Lung (tissue), 12 donors: Measurements from ENCODE around the gene ROR1. TPM values are rescaled to one million over a fixed set of nuclear protein-coding genes. Genes with fewer than 3 reads are reported as not detected.
"Not testable (repeated sequence)": the region's sequence is repeated elsewhere in the genome, so short reads cannot be mapped to it uniquely, and the experiment has no call there.

Experiments
- ATAC-seq: fragments of 200-7000 bp; cut with Tn5 transposase; one replicate; pipeline ENCODE4 v1.9.1; 2020; ENCODE audit warnings: moderate number of reproducible peaks; ENCODE audit not compliant: insufficient read depth, low FRiP score
- DNase-seq, 3 donors: peaks; one replicate each; pipeline ENCODE4 v3.0.0-alpha.2; 2013 to 2017
- H3K27ac ChIP-seq, 2 donors: one replicate each; pipeline ENCODE4 v1.5.1; 2013; ENCODE audit warnings: mild to moderate bottlenecking in 2 of 2, moderate library complexity in 2 of 2, control low read depth in 1 of 2, inconsistent platforms in 1 of 2, low read depth in 1 of 2, low read length in 1 of 2
- H3K27me3 ChIP-seq, 3 donors: one replicate each; pipeline ENCODE4 v1.5.1; 2013; ENCODE audit warnings: low read length in 2 of 3; ENCODE audit not compliant: control insufficient read depth in 3 of 3, insufficient read depth in 3 of 3
- H3K36me3 ChIP-seq, 4 donors: one replicate each; pipeline ENCODE4 v1.5.1; 2013; ENCODE audit warnings: low read length in 4 of 4, mild to moderate bottlenecking in 1 of 4, moderate library complexity in 1 of 4; ENCODE audit not compliant: control insufficient read depth in 4 of 4, insufficient read depth in 4 of 4
- H3K4me1 ChIP-seq, 5 donors: one replicate each; pipeline ENCODE4 v1.5.1; 2013; ENCODE audit warnings: low read length in 5 of 5, mild to moderate bottlenecking in 2 of 5, moderate library complexity in 1 of 5; ENCODE audit not compliant: control insufficient read depth in 5 of 5, insufficient read depth in 5 of 5
- H3K4me3 ChIP-seq: one replicate; pipeline ENCODE4 v1.5.1; 2013; ENCODE audit warnings: mild to moderate bottlenecking, control low read depth, moderate library complexity
- H3K9ac ChIP-seq, 2 donors: one replicate each; pipeline ENCODE4 v1.5.1; 2013; ENCODE audit warnings: low read length in 2 of 2, control low read depth in 1 of 2; ENCODE audit not compliant: insufficient read depth in 1 of 2
- H3K9me3 ChIP-seq, 4 donors: one replicate each; pipeline ENCODE4 v1.5.1; 2013; ENCODE audit warnings: low read length in 3 of 4, mild to moderate bottlenecking in 1 of 4, moderate library complexity in 1 of 4; ENCODE audit not compliant: control insufficient read depth in 4 of 4, insufficient read depth in 3 of 4
- CTCF ChIP-seq: IDR thresholded peaks from 2 replicates; pipeline ENCODE4 v1.5.1; 2012; ENCODE audit warnings: mild to moderate bottlenecking; ENCODE audit errors: control extremely low read depth, extremely low read depth
- WGBS, 2 donors: extraction: QIAGEN DNeasy Blood & Tissue Kit; methylation state at CpG; one replicate each; pipeline ENCODE4 v1.1.7; 2013; 5-methylcytosine and 5-hydroxymethylcytosine counted together
- polyA plus RNA-seq, 2 donors: library from polyadenylated mRNA; stranded (reverse); fragments of 200-250 nt; gene quantifications; one replicate each; pipeline ENCODE4 v1.2.1, GENCODE V29; 2013
- total RNA-seq, 2 donors: library from RNA; depleted of rRNA in 1 of 2; stranded (reverse); fragments of >200 nt in 1 of 2; gene quantifications; one replicate each; pipeline ENCODE4 v1.2.1, GENCODE V29; 2014 to 2021
- donor health status: control.
- donor health status: control.
- donor health status: Bipolar disorder and iron deficiency.
- donor health status: healthy.
- donor health status: DM: yes; HTN: yes; CAD: no.

The ROR1 gene
- total and polyA plus RNA-seq, 4 donors, result 2.9 to 47.0 (median 14.0) TPM

- no peak for DNase-seq
- H3K4me1 ChIP-seq, result peaks cover 4 to 48% (median 21%) of the 10 kb centered on the region in 5 donors
- H3K9me3 ChIP-seq, result no peaks in the 10 kb centered on the region
- no peak overlapping the region for H3K27ac ChIP-seq
- peaks cover 0 to 5% (median 2%) of the 10 kb centered on the region in 4 donors for H3K36me3 ChIP-seq
- H3K27me3 ChIP-seq, result no peaks in the 10 kb centered on the region
- no peak overlapping the region for H3K4me3 ChIP-seq
- H3K9ac ChIP-seq, result no peak overlapping the region
- TF ChIP-seq CTCF, result no peak
- no peak for ATAC-seq
Observed at GRCh38 chr1:63784083-63784482, 10.3 kb downstream of the ROR1 start.

- DNase-seq (no peak), ATAC-seq (no peak)
- WGBS, 2 donors, result 80 to 95% methylated on average over 6 of the region's 6 CpGs
- H3K27me3 ChIP-seq, result no peaks in the 10 kb centered on the region
- H3K9me3 ChIP-seq, result no peaks in the 10 kb centered on the region
- H3K27ac ChIP-seq, result peak overlapping the region in 1 of 2 donors; percentile 25
- no peak overlapping the region for H3K9ac ChIP-seq
- TF ChIP-seq CTCF, result no peak
- no peak overlapping the region for H3K4me3 ChIP-seq
- H3K36me3 ChIP-seq, result peaks cover 0 to 8% (median 3%) of the 10 kb centered on the region in 4 donors
- H3K4me1 ChIP-seq, result peaks cover 6 to 42% (median 18%) of the 10 kb centered on the region in 5 donors
Observed at GRCh38 chr1:63784489-63785390, 10.9 kb downstream of the ROR1 start.

GRCh38 chr1:63787270-63787669, 13.5 kb downstream of the ROR1 start:
- peak overlapping the region in 1 of 2 donors; percentile 11 for H3K27ac ChIP-seq

GRCh38 chr1:63787875-63788274, 14.1 kb downstream of the ROR1 start:
- H3K27ac ChIP-seq, result peak overlapping the region in 1 of 2 donors; percentile 11
- H3K9me3 ChIP-seq, result no peaks in the 10 kb centered on the region
- H3K4me1 ChIP-seq, result peaks cover 6 to 25% (median 19%) of the 10 kb centered on the region in 5 donors
- peaks cover 0 to 19% (median 8%) of the 10 kb centered on the region in 4 donors for H3K36me3 ChIP-seq
- DNase-seq (peak in 1 of 3 donors; percentile 35), ATAC-seq (no peak)
- no peaks in the 10 kb centered on the region for H3K27me3 ChIP-seq
- TF ChIP-seq CTCF, result no peak
- H3K9ac ChIP-seq, result no peak overlapping the region
- 45 to 65% methylated on average over 1 of the region's 1 CpG for WGBS, 2 donors
- no peak overlapping the region for H3K4me3 ChIP-seq

More at GRCh38 chr1:63787270-63787669, 13.5 kb downstream of the ROR1 start:
- H3K36me3 ChIP-seq, result peaks cover 0 to 19% (median 8%) of the 10 kb centered on the region in 4 donors
- H3K4me1 ChIP-seq, result peaks cover 6 to 29% (median 19%) of the 10 kb centered on the region in 5 donors
- H3K4me3 ChIP-seq, ATAC-seq, H3K9me3 ChIP-seq, DNase-seq, H3K27me3 ChIP-seq, H3K9ac ChIP-seq: not testable (repeated sequence)
- WGBS, 2 donors, result 93 to 94% methylated on average over 3 of the region's 3 CpGs
